PC-9 (cell line): ENCODE results near the gene GFOD2.

Experiments used
- EZH2 ChIP-seq: fragments of 200-600 bp; sonication (generic); IDR thresholded peaks from 2 replicates; pipeline ENCODE4 v1.8.0; 2017; ENCODE audit warnings: antibody characterized with exemption, low read depth
- TF ChIP-seq, protein P1 (sequence below): fragments of 200-600 bp; sonication (generic); conservative IDR thresholded peaks from 2 replicates; pipeline ENCODE4 v1.6.1; 2017; ENCODE audit warnings: mixed run types, antibody characterized with exemption, mild to moderate bottlenecking, moderate library complexity

DNA sequence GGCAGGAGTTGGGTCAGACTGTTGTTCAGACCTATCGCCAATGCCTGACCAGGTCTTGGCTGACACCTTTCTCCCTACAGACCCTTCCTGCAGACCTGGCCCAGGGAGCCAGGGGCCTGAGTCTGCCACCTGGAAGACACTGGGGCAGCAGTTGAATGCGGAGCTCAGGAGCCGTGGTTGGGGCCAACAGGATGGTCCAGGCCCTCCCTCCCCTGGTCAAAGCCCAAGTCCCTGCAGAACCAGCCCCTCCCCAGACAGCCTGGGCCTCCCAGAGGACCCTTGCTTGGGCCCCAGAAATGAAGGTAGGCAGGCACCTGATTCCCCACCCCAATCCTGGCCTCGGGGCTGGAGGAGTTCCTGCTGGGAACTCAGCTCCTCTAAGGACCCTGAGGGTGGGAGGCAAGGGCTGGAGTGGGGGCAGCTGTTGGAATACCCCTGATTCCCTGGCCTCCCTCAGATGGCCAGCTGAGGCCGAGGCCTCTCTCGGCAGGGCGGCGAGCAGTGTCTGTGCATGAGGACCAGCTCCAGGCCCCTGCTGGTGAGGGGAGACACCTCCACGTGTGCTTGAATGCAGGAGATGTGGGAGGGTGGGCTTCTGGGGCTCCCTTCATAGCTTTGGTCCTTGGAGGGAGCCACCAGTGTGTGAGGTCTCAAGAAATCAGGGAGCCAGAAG is 62.6 kb downstream of the GFOD2 start:
- TF ChIP-seq, protein P1, sequence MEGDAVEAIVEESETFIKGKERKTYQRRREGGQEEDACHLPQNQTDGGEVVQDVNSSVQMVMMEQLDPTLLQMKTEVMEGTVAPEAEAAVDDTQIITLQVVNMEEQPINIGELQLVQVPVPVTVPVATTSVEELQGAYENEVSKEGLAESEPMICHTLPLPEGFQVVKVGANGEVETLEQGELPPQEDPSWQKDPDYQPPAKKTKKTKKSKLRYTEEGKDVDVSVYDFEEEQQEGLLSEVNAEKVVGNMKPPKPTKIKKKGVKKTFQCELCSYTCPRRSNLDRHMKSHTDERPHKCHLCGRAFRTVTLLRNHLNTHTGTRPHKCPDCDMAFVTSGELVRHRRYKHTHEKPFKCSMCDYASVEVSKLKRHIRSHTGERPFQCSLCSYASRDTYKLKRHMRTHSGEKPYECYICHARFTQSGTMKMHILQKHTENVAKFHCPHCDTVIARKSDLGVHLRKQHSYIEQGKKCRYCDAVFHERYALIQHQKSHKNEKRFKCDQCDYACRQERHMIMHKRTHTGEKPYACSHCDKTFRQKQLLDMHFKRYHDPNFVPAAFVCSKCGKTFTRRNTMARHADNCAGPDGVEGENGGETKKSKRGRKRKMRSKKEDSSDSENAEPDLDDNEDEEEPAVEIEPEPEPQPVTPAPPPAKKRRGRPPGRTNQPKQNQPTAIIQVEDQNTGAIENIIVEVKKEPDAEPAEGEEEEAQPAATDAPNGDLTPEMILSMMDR: no peak
- TF ChIP-seq EZH2: no peak
